Measurements from ENCODE around the gene ZBTB20.

ZBTB20 gene

GRCh38 chr3:114417675-114418074, 729.4 kb downstream of the ZBTB20 start:
- TF ChIP-seq ZFP30 (CRISPR knock-in tag; IDR thresholded peaks at IDR 0.05) (no peak), OSR1 (CRISPR knock-in tag; IDR thresholded peaks at IDR 0.05) (no peak), ZFP3 (CRISPR knock-in tag; IDR thresholded peaks at IDR 0.05) (no peak), TSHZ2 (CRISPR knock-in tag; IDR thresholded peaks at IDR 0.05) (no peak), ZNF565 (CRISPR knock-in tag; conservative IDR thresholded peaks at IDR 0.05; ENCODE audit: low read depth) (no peak), ZNF8 (CRISPR knock-in tag; IDR thresholded peaks at IDR 0.05) (no peak), ZNF70 (CRISPR knock-in tag; IDR thresholded peaks at IDR 0.05) (no peak), CSDC2 (CRISPR knock-in tag; IDR thresholded peaks at IDR 0.05) (no peak), CREB5 (CRISPR knock-in tag; IDR thresholded peaks at IDR 0.05; ENCODE audit: low read depth) (no peak), CSRNP3 (CRISPR knock-in tag; IDR thresholded peaks at IDR 0.05) (no peak), SNAI2 (CRISPR knock-in tag; IDR thresholded peaks at IDR 0.05) (no peak), TOX (CRISPR knock-in tag; IDR thresholded peaks at IDR 0.05; ENCODE audit: borderline replicate concordance) (no peak), RARB (CRISPR knock-in tag; IDR thresholded peaks at IDR 0.05) (no peak), PATZ1 (CRISPR knock-in tag; IDR thresholded peaks at IDR 0.05; ENCODE audit: borderline replicate concordance) (no peak), ZC3H10 (CRISPR knock-in tag; IDR thresholded peaks at IDR 0.05) (no peak), ISL1 (CRISPR knock-in tag; IDR thresholded peaks at IDR 0.05) (no peak), BACH2 (CRISPR knock-in tag; IDR thresholded peaks at IDR 0.05; ENCODE audit: borderline replicate concordance) (no peak), PPARA (CRISPR knock-in tag; IDR thresholded peaks at IDR 0.05; ENCODE audit: borderline replicate concordance) (no peak)
- ATAC-seq = no peak

- TF ChIP-seq ISL1 (CRISPR knock-in tag; IDR thresholded peaks at IDR 0.05) = no peak
- TF ChIP-seq RARB (CRISPR knock-in tag; IDR thresholded peaks at IDR 0.05) = no peak
- no peak for TF ChIP-seq CSDC2 (CRISPR knock-in tag; IDR thresholded peaks at IDR 0.05)
- no peak for TF ChIP-seq POU6F1 (CRISPR knock-in tag; IDR thresholded peaks at IDR 0.05; ENCODE audit: borderline replicate concordance, low read depth)
- TF ChIP-seq BACH2 (CRISPR knock-in tag; IDR thresholded peaks at IDR 0.05; ENCODE audit: borderline replicate concordance) = no peak
- no peak for TF ChIP-seq CREB5 (CRISPR knock-in tag; IDR thresholded peaks at IDR 0.05; ENCODE audit: low read depth)
- no peak for TF ChIP-seq ESRRG (CRISPR knock-in tag; IDR thresholded peaks at IDR 0.05)
- TF ChIP-seq CSRNP3 (CRISPR knock-in tag; IDR thresholded peaks at IDR 0.05) = no peak
- no peak for TF ChIP-seq ZNF8 (CRISPR knock-in tag; IDR thresholded peaks at IDR 0.05)
- TF ChIP-seq OSR1 (CRISPR knock-in tag; IDR thresholded peaks at IDR 0.05) = no peak
- no peak for ATAC-seq
Measured at GRCh38 chr3:114417265-114417664, 729.8 kb downstream of the ZBTB20 start.

Measured in SK-N-SH treated with all-trans-retinoic acid at 6 μM for 48 hours (cell line).